ENCODE measurements around the gene ROR1.

The ROR1 gene

DNA sequence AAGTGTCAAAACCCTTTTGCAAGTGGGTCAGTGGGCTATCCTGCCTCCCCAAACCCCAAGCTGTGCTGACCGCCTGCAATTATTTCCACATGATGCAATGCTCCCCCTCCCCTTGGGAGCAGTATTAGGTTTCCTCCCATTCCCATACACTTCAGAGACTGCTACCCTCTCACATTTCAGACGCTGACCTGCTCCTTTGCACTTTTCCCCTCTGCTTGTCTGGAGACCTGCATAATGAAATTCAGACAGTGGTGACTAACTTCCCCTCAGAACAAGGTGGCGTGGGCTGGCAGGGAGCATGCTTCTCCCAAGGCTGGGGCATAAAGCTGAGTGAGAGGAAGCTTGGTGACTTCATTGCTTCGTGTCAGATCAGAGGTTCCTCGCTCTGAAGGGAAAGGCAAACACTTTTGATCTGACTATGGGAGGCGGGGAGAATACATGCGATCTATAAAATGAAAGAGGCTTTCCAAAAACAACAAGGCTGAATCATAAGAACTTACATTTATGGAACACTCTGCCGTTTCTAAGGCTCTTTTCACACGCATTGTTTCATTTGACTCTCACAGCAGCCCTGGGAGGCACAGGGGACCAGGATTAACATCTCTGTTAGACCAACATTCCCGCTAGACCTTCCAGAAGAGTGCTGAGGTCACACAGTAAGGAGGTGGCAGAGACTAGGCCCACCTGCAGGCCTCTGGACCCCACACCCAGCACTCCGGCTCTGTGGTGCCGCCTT lies 27.5 kb upstream of the ROR1 start:
- Histone ChIP-seq H3K27ac (ENCODE audit: low read length) (no peak overlapping the region), H3K4me2 (ENCODE audit: low read depth, low read length) (no peak overlapping the region), H3F3A (ENCODE audit: insufficient read depth, low read length) (no peaks in the 10 kb centered on the region), H3K79me2 (ENCODE audit: low read length) (no peaks in the 10 kb centered on the region), H3K9ac (ENCODE audit: low read length) (no peak overlapping the region), H3K4me1 (ENCODE audit: low read length) (peaks cover 17% of the 10 kb centered on the region), H3K36me3 (replicated peaks; ENCODE audit: insufficient read depth, low read length) (no peaks in the 10 kb centered on the region), H4K20me1 (ENCODE audit: insufficient read depth, low read length) (no peaks in the 10 kb centered on the region), H3K9me3 (replicated peaks; ENCODE audit: insufficient read depth, low read length) (no peaks in the 10 kb centered on the region), H2AFZ (ENCODE audit: low read length) (no peak overlapping the region), H3K4me3 (ENCODE audit: low read length) (no peak overlapping the region), H3K9me2 (replicated peaks; ENCODE audit: insufficient read depth, low read length) (no peaks in the 10 kb centered on the region), H3K27me3 (replicated peaks; ENCODE audit: insufficient read depth, low read length) (no peaks in the 10 kb centered on the region)
- TF ChIP-seq EZH2 (optimal IDR thresholded peaks at IDR 0.05; ENCODE audit: low read depth, low read length) (no peak), EZH2phosphoT487 (IDR thresholded peaks at IDR 0.05; ENCODE audit: low read length) (no peak)
- TF ChIP-seq, protein P1, sequence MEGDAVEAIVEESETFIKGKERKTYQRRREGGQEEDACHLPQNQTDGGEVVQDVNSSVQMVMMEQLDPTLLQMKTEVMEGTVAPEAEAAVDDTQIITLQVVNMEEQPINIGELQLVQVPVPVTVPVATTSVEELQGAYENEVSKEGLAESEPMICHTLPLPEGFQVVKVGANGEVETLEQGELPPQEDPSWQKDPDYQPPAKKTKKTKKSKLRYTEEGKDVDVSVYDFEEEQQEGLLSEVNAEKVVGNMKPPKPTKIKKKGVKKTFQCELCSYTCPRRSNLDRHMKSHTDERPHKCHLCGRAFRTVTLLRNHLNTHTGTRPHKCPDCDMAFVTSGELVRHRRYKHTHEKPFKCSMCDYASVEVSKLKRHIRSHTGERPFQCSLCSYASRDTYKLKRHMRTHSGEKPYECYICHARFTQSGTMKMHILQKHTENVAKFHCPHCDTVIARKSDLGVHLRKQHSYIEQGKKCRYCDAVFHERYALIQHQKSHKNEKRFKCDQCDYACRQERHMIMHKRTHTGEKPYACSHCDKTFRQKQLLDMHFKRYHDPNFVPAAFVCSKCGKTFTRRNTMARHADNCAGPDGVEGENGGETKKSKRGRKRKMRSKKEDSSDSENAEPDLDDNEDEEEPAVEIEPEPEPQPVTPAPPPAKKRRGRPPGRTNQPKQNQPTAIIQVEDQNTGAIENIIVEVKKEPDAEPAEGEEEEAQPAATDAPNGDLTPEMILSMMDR (IDR thresholded peaks at IDR 0.05; ENCODE audit: low read length), result no peak
- no peak for DNase-seq

DNA sequence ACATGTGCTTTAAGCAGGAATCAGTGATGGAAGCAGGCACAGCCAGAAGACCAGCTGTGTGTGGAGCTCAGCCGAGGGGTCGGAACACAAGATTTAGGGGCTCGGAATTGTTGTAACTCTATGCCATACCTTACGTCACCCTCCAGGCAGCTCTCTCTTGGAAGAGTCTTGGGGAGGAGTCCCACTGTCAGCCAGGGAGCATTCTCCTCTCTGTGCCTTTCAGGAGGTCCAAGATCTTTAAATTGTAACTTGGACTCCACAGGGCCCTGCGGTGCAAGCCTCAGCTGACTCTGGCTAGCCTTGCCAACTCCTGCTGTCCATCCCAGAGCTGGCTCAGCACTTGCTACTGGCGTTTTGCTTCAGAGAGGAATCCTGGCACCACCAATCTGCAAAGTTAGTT lies 26.4 kb upstream of the ROR1 start:
- no peak overlapping the region for H3K4me2 ChIP-seq (ENCODE audit: low read depth, low read length)
- no peak overlapping the region for H3K9ac ChIP-seq (ENCODE audit: low read length)
- H3K9me2 ChIP-seq (replicated peaks; ENCODE audit: insufficient read depth, low read length), result no peaks in the 10 kb centered on the region
- H3K36me3 ChIP-seq (replicated peaks; ENCODE audit: insufficient read depth, low read length), result no peaks in the 10 kb centered on the region
- TF ChIP-seq EZH2 (optimal IDR thresholded peaks at IDR 0.05; ENCODE audit: low read depth, low read length) (no peak), EZH2phosphoT487 (IDR thresholded peaks at IDR 0.05; ENCODE audit: low read length) (no peak)
- TF ChIP-seq, protein P1 (IDR thresholded peaks at IDR 0.05; ENCODE audit: low read length), result no peak
- H3K4me1 ChIP-seq (ENCODE audit: low read length), result peaks cover 12% of the 10 kb centered on the region
- no peaks in the 10 kb centered on the region for H3K9me3 ChIP-seq (replicated peaks; ENCODE audit: insufficient read depth, low read length)
- no peak overlapping the region for H3K4me3 ChIP-seq (ENCODE audit: low read length)
- no peak overlapping the region for H3K27ac ChIP-seq (ENCODE audit: low read length)
- no peaks in the 10 kb centered on the region for H4K20me1 ChIP-seq (ENCODE audit: insufficient read depth, low read length)
- no peak for DNase-seq
- H3K79me2 ChIP-seq (ENCODE audit: low read length), result no peaks in the 10 kb centered on the region
- H2AFZ ChIP-seq (ENCODE audit: low read length), result no peak overlapping the region
- H3F3A ChIP-seq (ENCODE audit: insufficient read depth, low read length), result no peaks in the 10 kb centered on the region
- H3K27me3 ChIP-seq (replicated peaks; ENCODE audit: insufficient read depth, low read length), result no peaks in the 10 kb centered on the region

DNA sequence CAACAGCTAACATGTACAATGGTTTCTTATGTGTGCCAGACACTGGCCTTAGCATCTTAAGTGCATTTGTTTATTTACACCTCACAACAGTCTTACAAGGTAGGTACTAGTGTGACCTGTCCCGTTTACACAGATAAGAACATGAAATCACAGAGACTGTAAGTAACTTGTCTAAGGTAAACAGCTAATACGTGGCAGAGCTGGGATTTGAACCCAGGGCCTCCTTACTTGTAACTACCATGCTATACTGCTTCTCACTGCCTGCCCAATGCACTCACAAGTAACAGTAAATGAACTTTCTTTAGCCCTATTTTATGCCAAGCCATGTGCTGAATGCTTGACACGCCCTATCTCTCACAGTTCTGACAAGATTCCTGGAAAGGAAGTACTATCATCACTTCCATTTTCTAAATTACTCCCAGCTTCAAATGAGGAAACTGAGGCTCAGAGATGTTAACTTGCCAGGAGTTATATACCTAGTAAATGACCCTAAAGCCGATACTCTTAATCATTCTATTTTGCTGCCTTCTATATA lies 25.7 kb upstream of the ROR1 start:
- DNase-seq, result no peak
- Histone ChIP-seq H3K4me2 (ENCODE audit: low read depth, low read length) (no peak overlapping the region), H3K27ac (ENCODE audit: low read length) (no peak overlapping the region)

More for the DNA sequence above, 25.7 kb upstream of the ROR1 start:
- Histone ChIP-seq H3K36me3 (replicated peaks; ENCODE audit: insufficient read depth, low read length) (no peaks in the 10 kb centered on the region), H3F3A (ENCODE audit: insufficient read depth, low read length) (no peaks in the 10 kb centered on the region), H3K27me3 (replicated peaks; ENCODE audit: insufficient read depth, low read length) (no peaks in the 10 kb centered on the region), H2AFZ (ENCODE audit: low read length) (no peak overlapping the region), H3K9me3 (replicated peaks; ENCODE audit: insufficient read depth, low read length) (no peaks in the 10 kb centered on the region), H3K9me2 (replicated peaks; ENCODE audit: insufficient read depth, low read length) (no peaks in the 10 kb centered on the region), H3K4me3 (ENCODE audit: low read length) (no peak overlapping the region), H4K20me1 (ENCODE audit: insufficient read depth, low read length) (no peaks in the 10 kb centered on the region), H3K9ac (ENCODE audit: low read length) (no peak overlapping the region), H3K4me1 (ENCODE audit: low read length) (peaks cover 6% of the 10 kb centered on the region), H3K79me2 (ENCODE audit: low read length) (no peaks in the 10 kb centered on the region)
- TF ChIP-seq EZH2 (optimal IDR thresholded peaks at IDR 0.05; ENCODE audit: low read depth, low read length) (no peak), EZH2phosphoT487 (IDR thresholded peaks at IDR 0.05; ENCODE audit: low read length) (no peak)
- TF ChIP-seq, protein P1 (IDR thresholded peaks at IDR 0.05; ENCODE audit: low read length), result no peak
